Measurements from ENCODE around the gene ZNF677.
"Not testable (repeated sequence)": the region's sequence is repeated elsewhere in the genome, so short reads cannot be mapped to it uniquely, and the experiment has no call there.

ZNF677 gene

DNA sequence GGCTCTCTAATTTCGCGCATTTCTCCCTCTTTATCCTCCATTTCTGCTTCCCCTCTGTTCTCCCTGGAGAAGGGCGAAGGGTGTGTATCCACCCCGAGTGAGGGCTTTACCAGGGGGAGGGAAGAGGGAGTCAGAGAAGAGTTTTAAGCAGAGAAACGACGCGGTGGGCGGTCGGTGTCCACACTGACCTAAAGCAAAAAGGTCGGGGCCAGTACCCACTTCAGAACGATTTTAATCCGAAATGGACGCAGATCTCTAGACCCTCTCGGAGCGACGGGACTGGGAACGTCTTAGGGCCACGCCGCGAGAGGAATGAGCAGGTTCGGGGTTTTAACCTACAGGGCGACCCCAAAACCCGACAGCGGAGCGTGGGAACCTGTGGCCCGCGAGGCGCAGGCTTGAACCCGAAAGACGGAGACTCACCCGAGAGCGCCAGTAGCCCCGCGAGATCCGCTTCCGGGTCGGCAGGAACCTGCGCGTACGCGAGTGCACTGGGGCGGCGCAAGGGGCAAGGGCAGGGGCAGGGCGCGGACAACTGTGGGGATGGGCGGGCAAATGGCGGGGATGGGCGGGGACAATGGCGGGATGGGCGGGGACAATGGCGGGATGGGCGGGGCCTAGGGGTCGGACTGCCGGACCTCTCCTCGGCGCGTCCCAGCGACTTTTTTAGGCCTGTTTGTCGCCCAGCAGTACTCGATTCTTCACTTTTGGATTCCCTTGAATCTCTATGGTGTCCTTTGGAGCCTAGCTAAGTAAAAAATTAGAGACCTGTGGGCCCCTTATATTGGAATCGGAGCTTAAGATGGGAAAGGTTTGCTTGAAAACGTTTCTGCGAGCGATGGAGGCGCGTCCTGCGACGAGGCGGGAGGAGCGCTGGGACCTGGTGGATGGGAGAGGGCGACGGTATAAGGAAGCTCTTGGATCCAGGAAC, at the start of gene ZNF677:
Gene ZNF677 (minus strand): TSS at position 463 of the 931 bp plus-strand sequence. CDS start 3,323 bp downstream, outside the sequence.
- DNase-seq (ENCODE audit: low spot score) (no peak), FAIRE-seq (no peak)

DNA sequence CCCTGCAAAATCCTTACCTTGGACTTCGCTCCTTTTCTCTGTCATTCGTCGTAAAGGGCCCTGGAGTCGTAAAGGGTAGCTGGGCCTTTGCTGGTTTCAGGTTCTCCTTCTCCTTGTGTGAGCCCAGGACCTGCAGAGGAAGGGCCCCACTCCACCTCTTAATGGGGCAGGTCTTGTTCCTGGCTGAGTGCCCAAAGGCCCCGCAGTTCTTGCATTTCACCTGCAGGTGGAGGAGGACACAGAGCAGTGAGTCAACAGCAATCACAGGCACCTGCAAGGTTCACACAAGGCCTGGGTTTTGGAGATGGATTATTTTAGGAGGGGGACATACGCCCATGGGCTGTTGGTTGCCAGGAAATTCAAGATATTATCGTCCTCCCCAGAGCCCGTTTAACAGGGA, 46.7 kb upstream of the ZNF677 start:
- peak; percentile 79 for FAIRE-seq
- not testable (repeated sequence) for DNase-seq (ENCODE audit: low spot score)

DNA sequence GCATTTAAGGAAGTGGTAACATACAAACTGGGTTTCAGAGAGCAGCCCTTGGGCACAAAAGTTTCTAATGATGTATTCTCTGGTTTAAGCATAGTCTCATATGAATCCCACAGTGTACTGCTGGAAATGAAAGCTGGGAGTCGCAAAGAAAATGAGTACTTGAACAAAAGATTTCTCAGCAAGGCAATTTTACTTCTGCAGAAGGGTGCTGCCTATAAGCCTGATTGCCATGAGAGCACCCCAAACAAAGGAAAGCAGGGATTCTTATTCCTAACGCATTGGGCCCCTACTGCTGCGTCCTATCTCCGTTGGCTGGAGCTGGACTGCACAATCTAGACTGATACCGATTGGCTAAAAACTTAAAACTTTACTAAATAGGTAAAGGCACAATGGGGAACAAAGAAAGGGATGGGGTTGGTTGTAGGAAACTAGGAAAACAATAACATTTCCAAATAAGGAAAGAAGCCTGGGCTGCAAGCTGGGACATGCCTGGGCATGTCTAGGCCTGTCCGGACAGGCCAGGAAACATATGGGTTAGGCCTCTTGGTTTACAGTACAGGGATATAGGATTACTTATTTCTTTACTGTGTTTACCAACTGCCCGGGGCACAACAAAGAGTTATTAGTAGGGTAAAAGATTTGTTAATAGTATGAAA, 40.2 kb upstream of the ZNF677 start:
- DNase-seq (ENCODE audit: low spot score) (no peak), FAIRE-seq (no peak)

DNA sequence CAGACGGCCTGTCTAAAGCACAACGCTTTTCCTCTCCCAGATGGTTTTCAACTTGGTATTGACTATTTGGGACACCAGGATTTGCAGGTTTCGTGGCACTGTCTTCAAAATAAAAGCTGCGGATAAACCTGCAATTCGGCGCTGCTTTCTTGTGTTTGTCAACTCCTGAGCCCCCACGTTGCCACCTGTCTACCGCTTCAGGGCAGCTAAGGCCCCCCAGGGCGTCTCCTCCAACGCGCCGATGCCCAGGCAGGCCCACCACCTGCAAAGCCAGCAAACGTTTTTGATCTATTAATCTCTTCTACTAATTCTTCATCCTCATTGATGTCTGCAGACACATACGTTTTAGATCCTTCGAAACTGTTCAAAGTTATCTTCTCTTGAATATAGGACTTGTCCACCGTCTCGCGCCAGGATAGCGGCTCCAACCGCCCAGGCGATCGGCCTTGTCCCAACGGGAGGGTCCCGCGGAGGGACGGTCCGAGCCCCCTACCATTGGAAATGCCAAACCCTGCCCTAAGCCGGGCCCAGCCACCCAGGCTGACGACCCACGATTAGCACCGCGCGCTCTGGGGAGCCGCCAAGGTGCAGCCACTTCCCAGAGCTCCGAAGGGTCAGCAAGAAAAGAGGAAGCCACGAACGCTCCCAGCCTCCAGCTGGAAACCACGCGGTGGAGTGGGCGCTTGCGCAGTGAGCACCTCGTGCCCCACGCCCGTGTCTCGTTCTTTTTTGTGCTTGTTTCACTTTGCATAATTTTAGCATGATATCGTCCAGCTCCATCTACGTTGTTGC, 36.3 kb upstream of the ZNF677 start:
- DNase-seq (ENCODE audit: low spot score): no peak
- no peak for FAIRE-seq

DNA sequence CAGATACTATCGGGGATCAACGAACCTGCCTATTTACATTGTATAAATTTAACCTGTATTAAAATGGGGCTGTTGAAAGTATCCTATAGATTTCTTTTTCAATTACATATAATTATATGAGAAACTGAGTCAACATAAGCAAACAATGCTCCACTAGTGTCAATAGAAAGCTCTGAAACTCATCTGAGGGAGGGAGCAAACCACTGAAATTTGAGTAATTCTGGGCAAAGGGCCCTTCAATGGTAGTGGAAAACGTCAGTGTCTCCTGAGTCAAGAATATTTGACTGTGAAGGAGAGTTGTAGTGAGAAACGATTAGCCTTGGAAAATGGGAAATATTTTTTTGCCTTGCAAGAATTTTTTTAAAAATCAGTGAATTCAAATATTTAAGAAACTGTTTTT, 30.4 kb upstream of the ZNF677 start:
- DNase-seq (ENCODE audit: low spot score) (no peak), FAIRE-seq (no peak)

DNA sequence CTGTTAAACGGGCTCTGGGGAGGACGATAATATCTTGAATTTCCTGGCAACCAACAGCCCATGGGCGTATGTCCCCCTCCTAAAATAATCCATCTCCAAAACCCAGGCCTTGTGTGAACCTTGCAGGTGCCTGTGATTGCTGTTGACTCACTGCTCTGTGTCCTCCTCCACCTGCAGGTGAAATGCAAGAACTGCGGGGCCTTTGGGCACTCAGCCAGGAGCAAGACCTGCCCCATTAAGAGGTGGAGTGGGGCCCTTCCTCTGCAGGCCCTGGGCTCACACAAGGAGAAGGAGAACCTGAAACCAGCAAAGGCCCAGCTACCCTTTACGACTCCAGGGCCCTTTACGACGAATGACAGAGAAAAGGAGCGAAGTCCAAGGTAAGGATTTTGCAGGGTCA, 27.3 kb upstream of the ZNF677 start:
- not testable (repeated sequence) for DNase-seq (ENCODE audit: low spot score); FAIRE-seq

DNA sequence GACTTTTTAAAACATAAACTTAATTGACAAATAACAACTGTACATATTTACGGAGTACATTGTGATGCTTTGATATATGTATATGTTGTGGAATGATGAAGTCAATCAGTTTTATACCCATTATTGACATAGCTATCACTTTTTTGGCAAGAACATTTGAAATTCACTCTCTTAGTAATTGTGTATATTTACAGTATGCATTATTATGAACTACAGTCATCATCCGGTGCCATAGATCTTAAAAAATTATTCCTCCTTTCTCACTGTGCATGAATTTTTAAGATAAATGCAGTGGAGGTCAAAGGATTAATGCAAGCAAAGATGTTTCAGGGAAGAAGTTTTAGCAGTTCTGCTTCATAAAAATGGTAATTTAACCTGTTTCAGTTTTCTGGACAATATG, 20.8 kb upstream of the ZNF677 start:
- FAIRE-seq (no peak), DNase-seq (ENCODE audit: low spot score) (no peak)

DNA sequence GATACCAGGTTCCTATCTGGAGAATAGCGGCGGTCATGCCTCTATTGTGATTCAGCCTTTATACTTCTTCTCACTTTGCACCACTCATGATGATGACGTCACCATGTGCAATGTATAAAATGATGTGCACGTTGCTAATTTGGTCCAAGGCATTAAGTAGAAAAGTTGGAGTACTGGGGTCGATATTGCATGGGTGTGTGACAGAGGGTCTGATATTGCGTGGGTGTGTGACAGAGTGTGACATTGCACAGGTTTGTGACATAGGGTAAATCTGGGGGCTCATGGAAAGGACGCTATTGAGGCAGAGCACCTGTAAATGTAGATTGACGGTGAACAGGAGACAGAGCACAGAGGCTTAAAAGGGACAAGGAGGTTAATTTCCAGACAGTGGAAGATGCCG, 17.4 kb upstream of the ZNF677 start:
- no peak for FAIRE-seq

DNA sequence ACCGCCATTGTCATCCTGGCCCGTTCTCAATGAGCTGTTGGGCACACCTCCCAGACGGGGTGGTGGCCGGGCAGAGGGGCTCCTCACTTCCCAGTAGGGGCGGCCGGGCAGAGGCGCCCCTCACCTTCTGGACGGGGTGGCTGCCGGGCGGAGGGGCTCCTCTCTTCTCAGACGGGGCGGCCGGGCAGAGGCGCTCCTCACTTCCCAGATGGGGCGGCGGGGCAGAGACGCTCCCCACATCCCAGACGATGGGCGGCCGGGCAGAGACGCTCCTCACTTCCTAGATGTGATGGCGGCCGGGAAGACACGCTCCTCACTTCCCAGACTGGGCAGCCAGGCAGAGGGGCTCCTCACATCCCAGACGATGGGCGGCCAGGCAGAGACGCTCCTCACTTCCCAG, 15.2 kb upstream of the ZNF677 start:
- FAIRE-seq; DNase-seq (ENCODE audit: low spot score): not testable (repeated sequence)

More for the DNA sequence above, 17.4 kb upstream of the ZNF677 start:
- no peak for DNase-seq (ENCODE audit: low spot score)

DNA sequence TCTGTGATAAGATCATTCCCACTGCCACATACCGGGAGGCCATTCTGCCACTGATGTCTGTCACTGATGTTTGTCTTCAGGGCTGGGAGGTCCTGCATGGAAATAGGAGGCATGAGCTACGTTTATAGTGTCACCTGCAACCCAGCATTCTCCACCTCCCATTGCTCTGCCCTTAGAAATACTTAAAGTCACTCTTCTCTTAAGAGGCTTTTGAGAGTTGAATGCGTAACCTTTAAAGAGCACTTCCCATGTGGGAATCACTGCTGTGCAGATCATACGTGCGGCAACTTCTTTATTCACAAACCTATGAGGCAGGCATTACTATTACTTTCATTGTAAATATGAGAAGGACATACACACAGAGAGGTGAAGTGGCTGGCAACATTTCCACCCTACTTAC, 12.9 kb upstream of the ZNF677 start, which contains the start of gene VN1R4:
Gene VN1R4 (minus strand): TSS at position 101 of the 400 bp plus-strand sequence. CDS start 58 bp downstream, at position 43.
- DNase-seq (ENCODE audit: low spot score): not testable (repeated sequence)
- FAIRE-seq: peak; percentile 9

DNA sequence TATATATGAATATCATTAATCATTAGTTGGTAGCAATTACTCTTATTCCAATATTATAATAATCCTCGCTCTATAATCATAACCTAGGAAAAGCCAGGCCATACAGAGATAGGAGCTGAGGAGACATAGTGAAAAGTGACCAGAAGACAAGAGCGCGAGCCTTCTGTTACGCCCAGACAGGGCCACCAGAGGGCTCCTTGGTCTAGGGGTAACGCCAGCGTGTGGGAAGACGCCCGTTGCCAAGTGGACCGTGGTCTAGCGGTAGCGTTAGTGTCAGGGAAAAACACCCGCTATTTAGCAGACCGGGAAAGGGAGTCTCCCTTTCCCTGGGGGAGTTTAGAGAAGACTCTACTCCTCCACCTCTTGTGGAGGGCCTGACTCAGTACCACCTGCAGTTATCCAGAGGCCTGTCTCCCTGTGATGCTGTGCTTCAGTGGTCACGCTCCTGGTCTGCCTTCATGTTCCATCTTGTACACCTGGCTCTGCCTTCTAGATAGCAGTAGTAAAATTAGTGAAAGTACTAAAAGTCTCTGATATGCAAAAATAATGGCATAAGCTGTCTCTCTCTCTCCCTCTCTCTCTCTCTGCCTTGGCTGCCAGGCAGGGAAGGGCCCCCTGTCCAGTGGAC, 3.2 kb upstream of the ZNF677 start, which contains the start of gene VN1R2:
Gene VN1R2 (plus strand): TSS at position 578 of the 628 bp plus-strand sequence. CDS start 84 bp downstream, outside the sequence.
- FAIRE-seq; DNase-seq (ENCODE audit: low spot score): not testable (repeated sequence)

DNA sequence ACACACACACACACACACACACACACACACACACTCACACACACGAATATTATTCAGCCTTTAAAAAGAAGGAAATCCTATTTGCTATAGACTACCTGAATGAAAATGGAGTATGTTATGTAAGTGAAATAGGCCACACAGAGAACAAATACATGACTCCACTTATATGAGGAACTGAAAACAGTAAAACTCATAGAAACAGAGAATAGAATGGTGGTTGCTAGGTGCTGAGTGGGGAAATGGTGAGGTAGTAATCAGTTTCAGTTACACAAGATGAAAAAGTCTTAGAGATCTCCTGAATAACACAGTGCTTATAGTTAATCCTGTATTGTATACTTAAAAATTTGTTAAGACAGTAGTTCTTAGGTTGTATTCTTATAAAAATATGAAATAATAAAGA, 8.2 kb downstream of the ZNF677 start:
- no peak for FAIRE-seq
- no peak for DNase-seq (ENCODE audit: low spot score)

DNA sequence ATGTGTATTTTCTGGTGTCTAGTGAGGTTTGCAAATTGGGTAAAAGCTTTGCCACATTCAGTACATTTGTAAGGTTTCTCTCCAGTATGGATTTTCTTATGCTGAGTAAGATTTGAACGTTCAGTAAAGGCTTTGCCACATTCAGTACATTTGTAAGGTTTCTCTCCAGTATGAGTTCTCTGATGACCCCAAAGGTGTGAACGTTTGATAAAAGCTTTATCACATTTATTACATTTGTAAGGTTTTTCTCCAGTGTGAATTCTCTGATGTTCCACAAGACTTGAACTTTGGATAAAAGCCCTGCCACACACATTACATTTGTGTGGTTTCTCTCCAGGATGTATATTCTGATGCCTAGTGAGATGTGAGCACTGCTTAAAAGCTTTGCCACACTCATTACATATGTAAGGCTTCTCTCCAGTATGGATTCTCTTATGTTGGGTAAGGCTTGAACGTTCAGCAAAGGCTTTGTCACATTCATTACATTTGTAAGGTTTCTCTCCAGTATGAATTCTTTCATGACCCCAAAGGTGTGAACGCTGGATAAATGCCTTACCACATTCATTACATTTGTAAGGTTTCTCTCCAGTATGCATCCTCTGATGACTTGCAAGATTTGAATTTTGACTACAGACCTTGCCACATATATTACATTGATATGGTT, 17.4 kb downstream of the ZNF677 start:
- no peak for DNase-seq (ENCODE audit: low spot score)
- no peak for FAIRE-seq

DNA sequence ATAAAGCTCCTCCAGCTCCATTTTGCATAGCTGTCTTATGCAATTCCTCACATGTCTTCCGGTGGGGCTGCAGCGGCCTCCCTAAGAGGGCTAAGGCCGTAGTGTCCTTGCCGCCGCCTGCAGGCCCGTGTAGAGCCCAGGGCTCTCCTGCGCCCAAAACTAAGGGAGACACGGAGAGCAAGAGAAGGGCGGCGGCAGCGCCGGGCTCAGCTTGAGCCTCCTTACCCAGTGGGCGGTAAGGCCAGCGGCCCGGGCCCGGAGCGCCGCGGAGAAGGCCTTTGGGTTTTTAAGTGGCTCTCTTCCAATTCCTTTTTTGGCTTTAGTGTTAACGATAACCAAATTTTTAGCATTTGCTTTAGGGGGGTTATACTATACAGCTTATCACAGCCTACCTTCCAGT, 30.1 kb downstream of the ZNF677 start:
- FAIRE-seq (no peak), DNase-seq (ENCODE audit: low spot score) (no peak)

DNA sequence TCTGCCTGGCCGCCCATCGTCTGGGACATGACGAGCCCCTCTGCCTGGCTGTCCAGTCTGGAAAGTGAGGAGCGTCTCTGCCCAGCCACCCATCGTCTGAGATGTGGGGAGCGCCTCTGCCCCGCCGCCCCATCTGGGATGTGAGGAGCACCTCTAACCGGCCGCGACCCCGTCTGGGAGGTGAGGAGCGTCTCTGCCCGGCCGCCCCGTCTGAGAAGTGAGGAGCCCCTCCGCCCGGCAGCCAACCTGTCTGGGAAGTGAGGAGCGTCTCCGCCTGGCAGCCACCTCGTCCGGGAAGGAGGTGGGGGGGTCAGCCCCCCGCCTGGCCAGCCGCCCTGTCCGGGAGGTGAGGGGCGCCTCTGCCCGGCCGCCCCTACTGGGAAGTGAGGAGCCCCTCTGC, 32.0 kb downstream of the ZNF677 start:
- DNase-seq (ENCODE audit: low spot score); FAIRE-seq: not testable (repeated sequence)

DNA sequence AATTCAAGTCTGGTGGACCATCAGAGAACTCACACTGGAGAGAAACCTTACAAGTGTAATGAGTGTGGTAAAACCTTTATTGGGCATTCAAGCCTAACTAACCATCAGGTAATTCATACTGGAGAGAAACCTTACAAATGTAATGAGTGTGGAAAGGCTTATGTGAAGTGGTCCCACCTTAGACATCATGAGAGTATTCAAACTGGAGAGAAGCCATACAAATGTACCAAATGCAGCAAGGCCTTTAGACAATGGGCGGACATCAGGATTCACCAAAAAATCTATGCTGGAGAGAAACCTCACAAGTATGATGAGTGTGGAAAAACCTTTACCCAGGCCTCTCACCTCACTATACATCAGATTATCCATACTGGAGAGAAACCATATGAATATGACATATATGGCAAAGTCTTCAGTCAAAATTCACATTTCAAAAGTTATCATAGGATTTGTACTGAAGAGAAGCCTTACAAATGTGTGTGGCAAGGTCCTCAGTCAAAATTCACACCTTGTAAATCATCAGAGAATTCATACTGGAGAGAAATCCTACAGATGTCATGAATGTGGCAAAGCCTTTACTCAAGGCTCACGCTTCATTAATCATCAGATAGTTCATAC, 41.9 kb downstream of the ZNF677 start:
- DNase-seq (ENCODE audit: low spot score) (no peak), FAIRE-seq (no peak)

DNA sequence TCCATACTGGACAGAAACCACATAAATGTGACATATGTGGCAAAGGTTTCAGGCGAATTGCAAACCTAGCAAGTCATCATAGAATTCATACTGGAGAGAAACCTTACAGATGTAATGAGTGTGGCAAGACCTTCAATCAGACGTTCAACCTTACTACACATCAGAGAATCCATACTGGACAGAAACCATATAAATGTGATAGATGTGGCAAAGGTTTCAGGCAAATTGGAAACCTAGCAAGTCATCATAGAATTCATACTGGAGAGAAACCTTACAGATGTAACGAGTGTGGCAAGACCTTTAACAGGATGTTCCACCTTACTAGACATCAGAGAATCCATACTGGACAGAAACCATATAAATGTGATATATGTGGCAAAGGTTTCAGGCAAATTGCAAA, 43.1 kb downstream of the ZNF677 start:
- not testable (repeated sequence) for DNase-seq (ENCODE audit: low spot score); FAIRE-seq

DNA sequence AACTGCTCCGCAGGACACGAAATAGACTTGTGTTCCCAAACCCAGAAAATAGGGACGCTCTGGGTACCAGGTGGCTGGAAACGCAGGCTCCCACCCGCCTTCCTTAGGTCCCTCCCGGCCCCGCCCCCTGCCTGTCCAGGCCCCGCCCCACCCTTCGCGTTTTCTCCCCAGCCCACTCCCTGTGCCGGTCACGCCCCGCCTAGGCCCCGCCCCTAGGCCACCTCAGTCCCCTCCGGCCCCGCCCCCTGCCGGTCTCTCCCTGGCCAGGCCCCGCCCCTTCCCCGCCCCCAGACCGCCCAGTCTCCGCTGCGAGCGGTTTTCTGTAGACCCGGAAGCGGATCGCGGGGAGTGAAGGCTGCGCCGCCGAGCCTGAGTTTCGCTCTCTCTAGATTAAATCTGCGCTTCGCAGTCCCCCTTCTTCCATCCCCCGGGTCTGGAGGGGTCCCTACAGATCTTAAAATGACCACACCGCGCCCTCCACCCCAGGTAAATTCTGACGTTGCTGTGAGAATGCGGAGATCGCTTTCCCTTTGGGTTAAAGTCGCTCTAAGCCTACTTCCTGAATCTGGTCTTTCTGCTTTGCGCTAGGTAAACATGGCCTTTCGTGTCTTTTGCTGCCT, 57.8 kb downstream of the ZNF677 start:
- FAIRE-seq (no peak), DNase-seq (ENCODE audit: low spot score) (peak; percentile 85)

DNA sequence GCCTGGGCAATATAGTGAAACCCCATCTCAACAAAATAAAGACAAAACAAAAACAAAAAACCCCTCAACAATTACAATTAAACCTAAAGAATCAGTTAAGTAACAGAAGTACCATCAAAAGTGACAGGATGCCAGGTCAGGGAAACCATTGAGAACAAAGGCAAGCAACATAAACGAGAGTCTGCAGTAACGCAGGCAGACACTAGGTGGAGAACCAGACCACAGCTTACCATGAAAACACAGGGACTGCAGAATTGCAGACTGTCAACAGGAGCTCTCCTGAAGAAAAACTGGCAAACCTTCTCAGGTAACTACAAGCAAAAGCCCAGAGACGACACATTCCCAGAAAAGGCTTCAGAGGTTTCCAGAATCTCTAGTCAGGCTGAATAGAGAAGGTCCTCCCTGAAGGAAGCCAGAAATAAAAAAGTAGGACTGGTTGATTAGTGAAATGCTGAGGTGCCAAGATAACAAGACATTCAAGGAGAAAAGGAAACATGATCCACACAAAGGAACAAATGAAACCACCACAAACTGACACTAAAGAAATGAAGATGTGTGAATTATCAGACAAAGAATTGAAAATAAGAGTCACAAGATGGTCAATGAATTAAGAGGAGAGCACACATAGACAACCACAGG, 59.3 kb downstream of the ZNF677 start:
- DNase-seq (ENCODE audit: low spot score) (peak; percentile 75), FAIRE-seq (no peak)
